Ovary (tissue), 9 donors: ENCODE data around the gene LRRC31. TPM values are rescaled to one million over a fixed set of nuclear protein-coding genes. Genes with fewer than 3 reads are reported as not detected.

Experiments
- DNase-seq, 5 donors: peaks; one replicate each; pipeline ENCODE4 v3.0.0-alpha.2; 2019 to 2020
- H3K27ac ChIP-seq, 2 donors: fragments of 200-600 bp; one replicate each; pipeline versions ENCODE4 v1.5.1 to v1.8.0; 2019 to 2022
- H3K27me3 ChIP-seq: fragments of 200-600 bp; one replicate; pipeline ENCODE4 v1.8.0; 2022
- H3K36me3 ChIP-seq: fragments of 200-600 bp; sonication (generic); one replicate; pipeline ENCODE4 v1.5.1; 2019
- H3K4me1 ChIP-seq: one replicate; pipeline ENCODE4 v1.8.1; 2013; ENCODE audit warnings: mild to moderate bottlenecking, moderate library complexity; ENCODE audit not compliant: insufficient read depth
- H3K4me3 ChIP-seq: fragments of 200-600 bp; sonication (generic); one replicate; pipeline ENCODE4 v1.5.1; 2017
- H3K9me3 ChIP-seq, 2 donors: fragments of 200-600 bp in 1 of 2; sonication (generic) in 1 of 2; one replicate each; pipeline versions ENCODE4 v1.5.1 to v1.8.1; 2013 to 2019; ENCODE audit warnings: mild to moderate bottlenecking in 1 of 2, moderate library complexity in 1 of 2
- CTCF ChIP-seq, 3 donors: fragments of 450-650 bp in 2 of 3; fragments of 200-600 bp in 1 of 3; IDR thresholded peaks; one replicate each; pipeline versions ENCODE4 v1.5.1 to v1.8.0; 2016 to 2022; ENCODE audit warnings: antibody characterized with exemption in 3 of 3, mild to moderate bottlenecking in 1 of 3
- EP300 ChIP-seq: sonication (generic); formaldehyde crosslinking; IDR thresholded peaks from one replicate; pipeline ENCODE4 v1.6.1; 2017; ENCODE audit warnings: antibody characterized with exemption
- POLR2A ChIP-seq: fragments of 450-650 bp; IDR thresholded peaks from one replicate; pipeline ENCODE4 v1.6.1; 2017; ENCODE audit warnings: antibody characterized with exemption, mild to moderate bottlenecking, moderate library complexity
- whole genome bisulfite sequencing, 3 donors: extraction: QIAGEN DNeasy Blood & Tissue Kit in 1 of 3; methylation state at CpG; one replicate each; pipeline versions ENCODE4 v1.1.5 to v1.1.7; 2013 to 2017; 5-methylcytosine and 5-hydroxymethylcytosine counted together
- intact Hi-C, 4 donors: fragments of 100-400 bp; cut with DNase I; formaldehyde crosslinking; loops; one replicate each; pipeline versions ENCODE4 v1.11.0 to v1.15.1; 2022 to 2023
- polyA plus RNA-seq, 2 donors: library from polyadenylated mRNA; stranded (reverse); fragments of 200-250 nt in 1 of 2; fragments of 350-450 nt in 1 of 2; fragmentation: Illumina TruSeq in 1 of 2; extraction: RNeasy Lipid Tissue Mini Kit (QIAGEN cat#74804) in 1 of 2; gene quantifications; one replicate each; pipeline ENCODE4 v1.2.3, GENCODE V29; 2013 to 2014
- total RNA-seq, 7 donors: library from RNA; depleted of rRNA in 2 of 7; stranded (reverse); fragments of >200 nt in 2 of 7; fragmentation: NEBNext Ultra II Directional in 3 of 7; extraction: Animal tissue kit (Norgen Biotek cat#: 25700) in 3 of 7; gene quantifications; one replicate each; pipeline versions ENCODE4 v1.1.0 to v1.2.4, GENCODE V29; 2016 to 2023
- donor health status: DM: no; HTN: no; CAD: no; lungs with moderate emphysema.
- donor health status: DM: no; HTN: no; CAD: no.
- donor health status: Bipolar disorder and iron deficiency.
- donor health status: DM: yes; HTN: yes; CAD: no.
- donor health status: DM: no; HTN: no; CAD: no.
- donor health status: DM: yes; HTN: yes; CAD: no.

The LRRC31 gene
- total and polyA plus RNA-seq, 9 donors: not detected

GRCh38 chr3:169861871-169862270 is 7.9 kb downstream of the LRRC31 start:
- Histone ChIP-seq H3K4me3 (no peak overlapping the region), H3K27me3 (no peaks in the 10 kb centered on the region), H3K36me3 (no peaks in the 10 kb centered on the region), H3K4me1 (no peaks in the 10 kb centered on the region), H3K27ac (no peak overlapping the region), H3K9me3 (no peaks in the 10 kb centered on the region)
- no peak for TF ChIP-seq EP300
- TF ChIP-seq POLR2A: no peak
- no peak for TF ChIP-seq CTCF (IDR thresholded peaks at IDR 0.05)
- WGBS, 3 donors: 70 to 76% (median 73%) methylated on average over 5 of the region's 5 CpGs
- intact Hi-C loops: no loop called here
- DNase-seq: no peak

- DNase-seq: no peak
- Histone ChIP-seq H3K36me3 (no peaks in the 10 kb centered on the region), H3K27me3 (no peaks in the 10 kb centered on the region), H3K9me3 (no peaks in the 10 kb centered on the region), H3K4me1 (no peaks in the 10 kb centered on the region), H3K27ac (no peak overlapping the region), H3K4me3 (no peak overlapping the region)
- intact Hi-C loops: no loop called here
- 65 to 81% (median 76%) methylated on average over 2 of the region's 2 CpGs for WGBS, 3 donors
- no peak for TF ChIP-seq EP300
- TF ChIP-seq POLR2A: no peak
- no peak for TF ChIP-seq CTCF (IDR thresholded peaks at IDR 0.05)
These were observed 11.9 kb downstream of the LRRC31 start for GRCh38 chr3:169857811-169858210.

GRCh38 chr3:169855514-169855913 is 14.2 kb downstream of the LRRC31 start:
- intact Hi-C loops: no loop called here
- Histone ChIP-seq H3K4me1 (no peaks in the 10 kb centered on the region), H3K9me3 (no peaks in the 10 kb centered on the region), H3K27ac (no peak overlapping the region), H3K4me3 (no peak overlapping the region), H3K36me3 (no peaks in the 10 kb centered on the region), H3K27me3 (no peaks in the 10 kb centered on the region)
- 85 to 92% (median 86%) methylated on average over 3 of the region's 3 CpGs for WGBS, 3 donors
- DNase-seq: no peak
- TF ChIP-seq POLR2A (no peak), CTCF (IDR thresholded peaks at IDR 0.05) (no peak), EP300 (no peak)

- intact Hi-C loops: no loop called here
- Histone ChIP-seq H3K4me3 (no peak overlapping the region), H3K4me1 (no peaks in the 10 kb centered on the region), H3K36me3 (no peaks in the 10 kb centered on the region), H3K27me3 (no peaks in the 10 kb centered on the region), H3K27ac (no peak overlapping the region), H3K9me3 (no peaks in the 10 kb centered on the region)
- TF ChIP-seq POLR2A (no peak), CTCF (IDR thresholded peaks at IDR 0.05) (no peak), EP300 (no peak)
- DNase-seq: no peak
These were observed 19.1 kb downstream of the LRRC31 start for GRCh38 chr3:169850618-169851017.

GRCh38 chr3:169848741-169849140 is 21.0 kb downstream of the LRRC31 start:
- TF ChIP-seq CTCF (IDR thresholded peaks at IDR 0.05) (no peak), POLR2A (no peak), EP300 (no peak)
- no peaks in the 10 kb centered on the region for H3K9me3 ChIP-seq
- H3K27ac ChIP-seq: no peak overlapping the region
- intact Hi-C loops: no loop called here
- WGBS, 3 donors: 91 to 95% (median 94%) methylated on average over 3 of the region's 3 CpGs
- H3K36me3 ChIP-seq: no peaks in the 10 kb centered on the region
- H3K4me3 ChIP-seq: no peak overlapping the region
- no peaks in the 10 kb centered on the region for H3K27me3 ChIP-seq
- H3K4me1 ChIP-seq: no peaks in the 10 kb centered on the region
- DNase-seq: no peak
